Activated CD4-positive, alpha-beta T cell treated with anti-CD3 and anti-CD28 coated beads, Interleukin-2, amount 50 U/mL, for 48 hours (primary cell): ENCODE results near the gene OSBPL10.
"Not testable (repeated sequence)": the region's sequence is repeated elsewhere in the genome, so short reads cannot be mapped to it uniquely, and the experiment has no call there.

Source experiments
- DNase-seq, 2 experiments: peaks; one replicate each; pipeline ENCODE4 v3.0.0-alpha.2; 2020

The OSBPL10 gene

DNA sequence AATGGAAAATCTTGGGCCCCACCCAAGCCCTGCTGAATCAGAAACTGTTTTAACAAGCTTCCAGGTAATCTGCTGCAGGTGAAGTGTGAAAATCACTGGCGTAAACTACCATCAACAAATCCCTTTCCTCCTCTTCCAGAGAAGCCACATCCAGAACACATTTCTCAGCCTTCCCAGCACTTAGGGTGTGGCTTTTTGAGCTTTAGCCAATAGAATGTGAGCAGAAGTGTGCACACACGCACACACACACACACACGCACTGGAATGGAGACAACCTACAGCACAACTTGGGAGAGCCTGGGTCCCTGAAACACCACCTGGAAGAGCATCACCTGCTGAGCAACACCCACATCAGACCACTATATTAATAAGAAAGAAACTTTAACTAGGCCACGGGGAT, 98.6 kb downstream of the OSBPL10 start:
- no peak for DNase-seq

- no peak for DNase-seq
These were observed 100.5 kb downstream of the OSBPL10 start for GRCh38 chr3:31880482-31881078.

DNA sequence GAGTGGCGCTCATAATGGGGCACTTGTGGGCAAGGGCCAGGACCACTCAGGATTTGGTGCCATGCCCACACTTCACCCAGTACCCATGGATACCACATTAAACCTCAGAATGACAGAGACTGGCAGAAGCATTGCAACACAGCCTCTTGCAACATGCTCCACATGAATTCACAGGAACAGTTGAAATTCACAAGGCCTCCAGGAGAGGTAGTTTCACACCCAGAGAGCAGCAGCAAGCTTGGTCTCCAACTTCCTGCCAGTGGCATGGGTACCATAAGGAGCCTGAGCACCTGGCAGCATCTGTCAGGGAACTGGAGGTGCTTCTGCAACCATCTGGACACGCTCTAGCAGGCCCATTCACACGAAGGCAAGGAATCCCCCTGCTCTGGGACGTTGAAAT, 101.0 kb downstream of the OSBPL10 start:
- no peak for DNase-seq

DNA sequence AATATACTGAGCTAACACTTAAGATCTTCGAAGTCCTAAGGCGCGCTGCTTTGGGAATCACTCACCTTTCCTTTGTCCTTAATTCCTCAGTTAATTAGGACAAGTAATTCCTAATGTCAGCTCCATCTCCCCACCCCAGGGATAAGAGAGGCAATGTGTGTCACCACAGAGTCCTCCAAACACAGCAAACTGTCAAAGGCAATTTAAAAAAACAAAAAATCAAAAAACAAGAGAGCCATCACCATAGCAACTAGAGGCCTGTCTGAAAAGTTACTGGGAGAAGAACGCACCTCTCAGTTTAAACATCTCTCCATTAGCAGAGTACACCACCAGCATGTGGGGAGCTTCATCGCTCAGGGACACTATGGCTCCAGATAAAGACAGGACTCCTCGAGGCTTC, 101.7 kb downstream of the OSBPL10 start:
- DNase-seq = no peak

DNA sequence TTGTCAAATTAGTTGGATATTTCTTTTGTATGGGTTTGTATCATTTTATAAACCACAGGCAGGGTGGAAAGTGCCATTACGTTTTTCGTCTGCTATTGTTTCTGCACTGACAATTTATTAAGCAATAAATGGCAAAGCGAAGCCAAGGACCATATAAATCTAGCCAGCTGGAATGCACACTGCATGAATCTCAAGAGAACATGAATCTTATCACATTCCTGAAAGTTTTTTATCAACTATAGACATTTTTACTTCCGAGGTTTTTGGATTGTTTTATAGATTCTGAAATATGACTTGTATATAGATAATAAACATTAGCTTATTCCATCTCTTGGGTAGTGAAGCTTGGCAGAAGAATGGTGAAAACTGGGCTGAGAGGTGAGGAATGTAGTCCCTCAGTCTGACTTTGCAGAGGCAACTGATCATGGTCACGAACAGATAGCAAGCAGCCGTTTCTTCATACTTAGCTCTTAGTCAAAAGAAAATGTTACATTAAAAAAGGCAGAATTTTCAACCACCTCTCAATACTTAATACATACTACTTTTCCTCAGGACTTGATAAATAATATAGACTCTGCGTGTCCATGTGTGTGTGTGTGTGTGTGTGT, 102.7 kb downstream of the OSBPL10 start:
- DNase-seq = no peak

DNA sequence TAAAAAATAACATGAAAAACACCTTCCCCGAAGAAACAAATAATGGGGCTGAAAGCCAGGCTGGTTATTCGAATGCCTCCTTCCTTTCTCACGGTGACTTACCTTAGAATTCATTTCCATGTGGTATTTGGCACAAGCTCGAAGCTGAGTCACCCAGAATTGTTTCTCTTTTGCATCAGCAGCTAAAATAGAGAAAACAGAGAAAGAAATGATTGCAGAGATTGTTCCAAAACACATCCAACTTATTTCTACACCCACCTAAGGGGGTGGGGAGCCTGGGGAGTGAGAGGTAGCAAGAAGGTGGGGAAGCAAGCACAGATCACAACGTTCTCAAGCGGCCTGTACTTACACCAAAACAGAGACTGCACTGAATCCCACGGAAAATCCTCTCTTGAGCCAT, 104.7 kb downstream of the OSBPL10 start:
- DNase-seq = no peak

DNA sequence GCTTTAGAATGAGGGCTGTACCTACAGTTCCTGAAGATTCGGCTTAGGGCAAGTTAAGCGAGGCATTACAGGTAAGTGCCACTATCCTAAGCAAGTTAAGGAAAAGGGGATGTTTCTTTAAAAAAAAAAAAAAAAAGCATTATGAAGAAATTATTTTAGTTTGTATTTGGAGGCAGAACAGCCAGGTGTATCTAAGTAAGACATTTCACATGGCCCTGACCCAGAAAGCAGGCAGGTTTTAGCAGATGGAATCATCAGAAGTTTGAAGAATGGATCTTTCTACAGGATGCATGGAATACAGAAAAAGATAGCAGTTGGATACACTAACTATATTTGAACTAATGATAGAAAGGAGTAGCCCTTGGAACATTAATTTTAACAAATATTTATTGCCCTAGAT, 105.6 kb downstream of the OSBPL10 start:
- DNase-seq = no peak

GRCh38 chr3:31873254-31873820, 107.7 kb downstream of the OSBPL10 start:
- DNase-seq = no peak

GRCh38 chr3:31871939-31872507, 109.0 kb downstream of the OSBPL10 start:
- DNase-seq = no peak

GRCh38 chr3:31870111-31870510, 111.0 kb downstream of the OSBPL10 start:
- not testable (repeated sequence) for DNase-seq

DNA sequence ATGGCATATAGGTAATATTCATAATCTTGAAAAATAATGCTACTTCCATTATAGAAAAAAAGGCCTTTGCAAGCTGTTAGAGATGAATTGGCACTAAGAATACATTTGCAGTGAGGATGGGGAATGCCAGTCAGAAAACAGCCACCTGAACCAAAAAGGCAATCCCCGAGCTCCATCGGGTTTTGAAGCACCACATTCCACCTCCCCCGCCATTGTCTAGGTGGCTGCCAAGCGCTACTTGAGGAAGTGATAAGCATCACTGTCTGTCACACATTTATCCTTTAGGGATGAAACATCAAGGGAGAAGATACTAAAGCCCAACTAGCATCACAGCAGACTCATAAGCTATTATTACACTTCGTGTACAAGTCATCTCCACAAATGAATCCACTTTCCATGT, 112.8 kb downstream of the OSBPL10 start:
- no peak for DNase-seq

DNA sequence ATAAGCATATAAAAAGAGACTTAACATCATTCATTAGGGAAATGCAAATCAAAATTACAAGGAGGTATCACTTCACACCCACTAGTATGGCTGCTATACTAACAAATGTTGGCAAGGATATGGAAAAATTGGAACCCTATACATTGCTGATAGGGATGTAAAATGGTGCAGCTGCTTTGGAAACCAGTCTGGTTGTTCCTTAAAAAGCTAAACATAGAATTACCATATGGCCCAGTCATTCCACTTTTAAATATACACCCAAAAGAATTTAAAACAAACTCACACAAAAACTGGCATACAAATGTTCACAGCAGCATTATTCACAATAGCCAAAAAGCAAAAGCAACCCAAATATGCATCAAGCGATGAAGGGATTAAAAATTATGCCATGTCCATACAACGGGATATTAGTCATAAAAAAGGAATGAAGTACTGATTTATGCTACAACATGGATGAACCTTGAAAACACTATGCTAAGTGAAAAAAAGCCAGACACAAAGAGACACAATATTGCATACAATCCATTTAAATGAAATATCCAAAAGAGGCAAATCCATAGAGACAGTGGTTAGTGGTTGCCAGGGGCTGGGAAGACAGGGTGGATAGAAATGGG, 118.3 kb downstream of the OSBPL10 start:
- no peak for DNase-seq

- DNase-seq = no peak
These were observed 119.2 kb downstream of the OSBPL10 start for GRCh38 chr3:31861826-31862225.

GRCh38 chr3:31860642-31861041, 120.4 kb downstream of the OSBPL10 start:
- DNase-seq = not testable (repeated sequence)

DNA sequence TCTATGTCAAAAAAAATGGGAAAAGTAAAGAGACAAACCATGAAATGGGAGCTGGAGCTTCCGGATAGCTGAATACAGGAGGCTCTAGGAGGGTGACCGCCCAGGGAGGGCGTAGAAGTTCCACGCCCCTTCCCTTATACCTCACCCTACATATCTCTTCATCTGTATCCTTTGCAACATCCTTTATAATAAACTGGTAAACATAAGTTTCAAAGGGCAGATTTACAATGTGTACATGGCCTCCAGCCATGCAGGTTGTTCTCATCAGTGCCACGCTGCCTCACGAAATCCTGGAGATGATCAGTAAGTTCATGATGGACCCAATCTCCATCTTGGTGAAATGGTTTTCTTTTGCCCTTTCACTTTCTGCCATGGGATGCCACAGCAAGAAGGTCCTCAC, 121.8 kb downstream of the OSBPL10 start:
- no peak for DNase-seq

DNA sequence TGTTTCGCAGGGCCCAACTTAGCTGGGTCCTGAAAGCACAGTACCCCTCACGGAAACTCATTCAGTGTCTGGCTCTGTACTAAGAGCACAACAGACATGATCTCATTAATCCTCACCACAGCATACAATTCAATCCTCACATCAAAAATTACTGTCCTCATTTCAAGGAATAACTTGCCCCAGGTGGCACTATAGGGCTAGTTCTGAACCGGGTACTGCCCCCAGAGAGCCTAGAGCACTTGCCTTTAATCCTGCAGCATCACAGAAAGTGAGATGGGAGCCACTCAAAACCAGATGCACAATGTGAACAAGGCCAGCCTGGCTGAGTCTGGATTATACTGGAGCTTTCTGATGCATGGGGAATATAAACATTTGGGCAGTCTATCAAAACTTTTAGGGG, 122.6 kb downstream of the OSBPL10 start:
- no peak for DNase-seq

- no peak for DNase-seq
These were observed 127.5 kb downstream of the OSBPL10 start for GRCh38 chr3:31853580-31853979.

DNA sequence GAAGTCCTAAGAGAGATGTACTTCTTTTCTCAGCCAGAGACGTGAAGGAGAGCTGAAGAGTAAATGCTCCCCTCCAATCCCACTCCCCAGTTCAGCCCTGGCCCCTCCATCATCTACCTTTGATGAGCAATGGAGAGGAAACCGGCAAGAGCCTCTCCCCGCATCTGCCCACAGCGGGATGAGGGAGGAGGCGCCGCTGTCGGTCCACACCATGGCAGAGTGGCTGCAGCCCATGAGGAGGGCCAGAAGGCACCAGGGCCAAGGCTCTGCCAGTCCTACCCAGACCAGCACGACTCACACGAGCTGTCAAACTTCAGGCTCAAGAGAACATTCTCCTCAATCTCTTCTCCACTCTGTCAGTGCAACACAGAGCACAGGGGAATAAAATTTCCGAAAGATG, 129.8 kb downstream of the OSBPL10 start:
- DNase-seq = no peak

DNA sequence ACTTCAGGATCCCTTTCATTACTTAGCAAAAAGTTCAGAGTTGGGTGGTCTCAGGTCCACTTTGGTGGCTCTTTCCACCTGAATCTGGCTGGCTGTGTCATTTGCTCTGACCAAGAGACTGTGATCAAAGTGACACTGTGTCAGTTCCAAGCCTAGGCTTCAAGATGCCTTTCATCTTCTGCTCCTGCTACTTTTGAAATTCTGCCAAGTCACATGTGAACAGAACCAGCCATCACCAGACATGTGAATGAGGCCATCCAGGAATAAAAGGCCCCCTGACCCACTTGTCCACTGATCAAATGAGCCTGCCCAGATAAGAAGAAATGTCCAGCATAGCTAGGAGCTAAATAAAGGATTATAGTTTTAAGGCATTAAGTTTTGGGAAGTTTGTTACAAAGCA, 132.2 kb downstream of the OSBPL10 start:
- no peak for DNase-seq

GRCh38 chr3:31848163-31848818, 132.8 kb downstream of the OSBPL10 start:
- DNase-seq = no peak

- no peak for DNase-seq
These were observed 133.3 kb downstream of the OSBPL10 start for GRCh38 chr3:31847760-31848159.

- DNase-seq = no peak
These were observed 139.5 kb downstream of the OSBPL10 start for GRCh38 chr3:31841515-31841914.

GRCh38 chr3:31840252-31840651, 140.8 kb downstream of the OSBPL10 start:
- DNase-seq = no peak
